NCI-H526 treated with DMSO at 0.1 percent for 48 hours (cell line): ENCODE data around the gene DNAJC3.
"Not testable (repeated sequence)": the region's sequence is repeated elsewhere in the genome, so short reads cannot be mapped to it uniquely, and the experiment has no call there.

ENCODE experiments used
- DNase-seq: peaks from one replicate; lab custom pipeline; 2025; lab: John Stamatoyannopoulos, UW

Gene DNAJC3

GRCh38 chr13:95714142-95714832, 37.3 kb downstream of the DNAJC3 start:
- no peak for DNase-seq

- no peak for DNase-seq
Observed at GRCh38 chr13:95716231-95716630, 39.3 kb downstream of the DNAJC3 start.

DNA sequence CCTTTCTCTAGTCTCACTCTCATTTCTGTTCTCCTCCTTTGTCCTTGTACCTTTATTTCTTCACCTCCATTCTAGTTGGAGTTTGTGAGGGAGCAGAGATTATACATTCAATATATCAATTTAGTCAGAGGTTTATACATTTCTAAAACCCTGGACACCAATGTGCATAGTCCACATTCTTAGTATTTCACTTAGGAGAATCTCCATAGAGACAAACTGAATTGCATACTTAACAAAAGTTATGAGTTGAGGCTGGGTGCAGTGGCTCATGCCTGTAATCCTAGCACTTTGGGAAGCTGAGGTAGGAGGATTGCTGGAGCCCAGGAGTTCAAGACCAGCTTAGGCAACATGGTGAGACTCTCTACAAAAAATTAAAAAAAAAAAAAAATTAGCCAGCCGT, 45.3 kb downstream of the DNAJC3 start:
- DNase-seq = no peak

DNA sequence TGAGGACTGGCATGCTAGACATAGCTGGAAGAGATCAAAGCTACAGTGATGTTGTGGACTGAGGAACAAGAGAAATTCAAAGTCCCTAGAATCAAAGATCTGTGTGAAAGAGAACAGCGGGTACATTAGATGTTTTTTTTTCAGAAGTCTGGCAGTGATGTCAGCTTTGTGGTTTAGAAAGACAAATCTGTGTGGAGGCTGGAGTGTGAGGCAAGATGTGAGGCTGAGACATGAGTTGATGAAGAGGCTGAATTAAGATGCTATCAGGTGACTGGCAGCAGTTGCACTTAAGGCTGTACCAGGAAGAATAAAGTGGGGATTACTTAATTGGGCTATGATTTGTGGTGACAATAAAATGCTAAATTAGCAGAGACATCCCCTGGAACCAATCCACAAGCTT, 46.5 kb downstream of the DNAJC3 start:
- DNase-seq = no peak

GRCh38 chr13:95724252-95724651, 47.3 kb downstream of the DNAJC3 start:
- no peak for DNase-seq

- no peak for DNase-seq
Observed at GRCh38 chr13:95726876-95727275, 49.9 kb downstream of the DNAJC3 start.

DNA sequence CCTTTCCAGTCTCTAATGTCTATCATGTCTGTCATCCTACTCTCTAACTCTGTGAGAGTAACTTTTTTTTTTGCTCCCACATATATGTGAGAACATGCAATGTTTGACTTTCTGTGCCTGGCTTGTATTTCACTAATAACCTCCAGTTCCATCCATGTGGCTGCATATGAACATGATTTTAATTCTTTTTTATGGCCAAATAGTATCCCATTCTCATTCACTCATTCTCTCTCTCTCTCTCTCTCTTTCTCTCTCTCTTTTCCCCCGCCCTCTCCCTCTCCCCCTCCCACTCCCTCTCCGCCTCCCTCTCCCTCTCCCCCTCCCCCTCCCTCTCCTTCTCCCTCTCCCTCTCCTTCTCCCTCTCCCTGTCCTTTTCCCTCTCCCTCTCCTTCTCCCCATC, 52.0 kb downstream of the DNAJC3 start:
- DNase-seq = no peak

DNA sequence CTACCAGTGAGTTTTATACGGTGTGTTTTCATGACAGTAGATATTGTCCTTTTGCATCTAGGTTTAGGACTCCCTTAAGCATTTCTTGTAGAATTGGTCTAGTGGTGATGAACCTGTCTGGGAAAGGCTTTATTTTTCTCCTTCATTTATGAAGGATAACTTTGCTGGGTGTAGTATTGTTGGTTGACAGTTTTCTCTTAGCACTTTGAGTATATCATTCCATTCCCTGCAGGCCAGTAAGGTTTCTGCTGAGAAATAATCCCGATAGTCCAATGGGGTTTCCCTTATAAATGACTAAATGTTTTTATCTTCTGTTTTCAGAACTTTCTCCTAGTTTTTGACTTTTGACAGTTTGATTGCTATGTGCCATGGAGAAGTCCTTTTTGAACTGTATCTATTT, 57.2 kb downstream of the DNAJC3 start:
- DNase-seq = no peak

- DNase-seq = not testable (repeated sequence)
Observed at GRCh38 chr13:95740071-95740978, 63.4 kb downstream of the DNAJC3 start.

- DNase-seq = no peak
Observed at GRCh38 chr13:95740979-95741320, 64.0 kb downstream of the DNAJC3 start.

- DNase-seq = no peak
Observed at GRCh38 chr13:95741584-95742563, 64.9 kb downstream of the DNAJC3 start.

DNA sequence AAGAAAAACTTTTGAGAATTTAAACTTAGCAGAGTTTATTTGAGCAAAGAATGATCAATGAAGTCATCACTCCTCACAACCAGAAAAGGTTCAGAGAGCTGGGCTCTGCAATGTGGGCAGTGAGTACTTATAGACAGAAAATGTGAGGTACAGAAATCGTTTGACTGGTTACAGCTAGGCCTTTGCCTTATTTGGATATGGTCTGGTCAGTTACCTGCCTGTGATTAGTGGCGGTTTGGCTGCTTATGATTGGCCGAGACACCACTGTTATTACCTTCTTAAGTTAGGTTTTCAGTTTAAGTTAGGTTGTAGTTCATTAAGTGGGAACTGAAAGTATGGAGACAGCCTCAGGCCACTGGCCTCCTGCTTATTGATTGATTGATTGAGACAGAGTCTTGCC, 66.3 kb downstream of the DNAJC3 start:
- no peak for DNase-seq

DNA sequence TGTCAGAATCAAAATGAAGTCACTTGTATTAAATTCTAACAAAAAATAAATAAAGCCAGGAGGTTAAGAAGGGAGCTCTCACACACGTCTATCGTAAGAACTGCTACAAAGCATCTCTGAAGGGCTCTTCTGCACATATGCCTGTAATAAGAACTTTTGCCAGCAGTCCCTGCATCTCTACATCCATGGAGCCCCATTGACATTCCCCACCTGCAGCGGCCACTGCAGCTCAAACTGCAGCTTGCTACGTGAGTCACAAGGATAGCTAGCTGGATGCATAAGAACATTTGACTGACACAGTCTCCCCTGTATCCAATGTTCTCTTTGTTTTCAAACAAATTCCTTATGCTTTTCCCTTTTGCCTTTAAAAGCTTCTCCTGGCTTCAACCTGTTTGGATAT, 68.3 kb downstream of the DNAJC3 start:
- no peak for DNase-seq

DNA sequence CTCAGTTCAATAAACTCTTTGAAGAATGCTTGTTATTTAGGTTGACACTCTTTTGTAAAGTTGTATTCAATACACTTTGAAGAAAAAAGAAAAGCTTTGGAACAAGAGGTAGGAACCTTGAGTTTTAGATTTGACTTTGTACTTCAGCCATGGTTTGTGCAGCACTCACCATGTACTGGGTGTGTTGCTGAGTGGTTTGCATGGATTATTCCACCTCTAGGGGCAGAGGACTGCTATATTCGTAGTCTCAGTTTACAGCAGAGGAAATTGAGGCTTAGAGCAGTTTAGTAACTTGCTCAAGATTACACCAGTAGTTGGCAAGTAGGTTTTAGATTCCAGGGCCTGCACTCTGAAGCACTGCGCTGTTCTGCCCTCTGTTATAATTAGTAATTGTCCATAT, 68.8 kb downstream of the DNAJC3 start:
- no peak for DNase-seq

- no peak for DNase-seq
Observed at GRCh38 chr13:95749545-95749944, 72.6 kb downstream of the DNAJC3 start.

GRCh38 chr13:95752677-95753076, 75.7 kb downstream of the DNAJC3 start:
- no peak for DNase-seq

DNA sequence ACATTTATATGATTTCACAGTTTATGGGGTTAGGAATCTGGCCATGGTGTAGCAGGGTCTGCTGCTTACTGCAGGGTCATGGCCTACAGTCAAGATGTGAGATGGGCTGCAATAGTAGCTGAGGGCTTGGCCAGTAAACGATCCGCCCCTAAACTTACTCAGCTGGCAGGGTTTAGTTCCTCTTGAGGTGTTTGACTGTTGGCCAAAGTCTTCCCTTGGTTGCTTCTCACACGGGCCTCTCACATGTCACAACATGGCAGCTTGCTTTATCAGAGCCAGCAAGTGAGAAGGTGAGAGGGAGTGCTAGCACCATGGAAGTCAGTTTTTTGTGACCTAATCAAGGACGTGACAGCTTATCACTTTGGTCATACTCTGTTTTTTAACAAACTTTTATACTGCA, 77.1 kb downstream of the DNAJC3 start:
- DNase-seq = no peak

GRCh38 chr13:95756072-95756471, 79.1 kb downstream of the DNAJC3 start:
- no peak for DNase-seq

DNA sequence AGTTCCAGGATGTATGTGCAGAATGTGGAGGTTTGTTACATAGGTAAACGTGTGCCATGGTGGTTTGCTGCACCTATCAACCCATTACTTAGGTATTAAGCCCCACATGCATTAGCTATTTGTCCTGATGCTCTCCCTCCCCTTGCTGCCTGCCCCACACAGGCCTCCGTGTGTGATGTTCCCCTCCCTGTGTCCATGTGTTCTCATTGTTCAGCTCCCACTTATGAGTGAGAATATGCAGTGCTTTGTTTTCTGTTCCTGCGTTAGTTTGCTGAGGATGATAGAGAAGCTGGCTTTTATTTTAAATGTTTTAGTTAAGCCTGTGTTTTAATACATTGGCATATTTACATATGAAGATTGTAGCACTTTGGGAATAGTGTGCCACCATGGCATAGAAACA, 85.7 kb downstream of the DNAJC3 start:
- not testable (repeated sequence) for DNase-seq

DNA sequence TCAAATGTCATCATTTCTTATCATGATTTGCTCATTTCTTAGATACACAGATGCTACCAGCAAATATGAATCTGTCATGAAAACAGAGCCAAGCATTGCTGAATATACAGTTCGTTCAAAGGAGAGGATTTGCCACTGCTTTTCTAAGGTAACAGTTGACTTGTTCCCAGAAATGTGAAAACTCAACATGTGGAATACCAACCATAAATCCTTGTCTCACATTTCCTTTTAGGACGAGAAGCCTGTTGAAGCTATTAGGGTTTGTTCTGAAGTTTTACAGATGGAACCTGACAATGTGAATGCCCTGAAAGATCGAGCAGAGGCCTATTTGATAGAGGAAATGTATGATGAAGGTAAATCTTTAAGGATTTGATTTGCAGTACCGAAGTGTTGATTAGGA, 86.7 kb downstream of the DNAJC3 start:
- DNase-seq = no peak

GRCh38 chr13:95771905-95772304, 95.0 kb downstream of the DNAJC3 start:
- DNase-seq = no peak

- DNase-seq = no peak
Observed at GRCh38 chr13:95779522-95779921, 102.6 kb downstream of the DNAJC3 start.
